Neural cell (in vitro differentiated cells): ENCODE results near the gene MAD1L1.

Experiments
- EP300 ChIP-seq: fragments of 450-650 bp; conservative IDR thresholded peaks from 2 replicates; pipeline ENCODE4 v1.6.1; 2014; ENCODE audit warnings: antibody characterized with exemption, mild to moderate bottlenecking, moderate library complexity; ENCODE audit not compliant: poor library complexity, severe bottlenecking
- EZH2 ChIP-seq: fragments of 200-600, 300-800 bp; shearing (Covaris generic), sonication (generic); IDR thresholded peaks from 2 replicates; pipeline ENCODE4 v1.6.1; 2014; ENCODE audit warnings: antibody characterized with exemption, low read length, borderline replicate concordance, mild to moderate bottlenecking; ENCODE audit not compliant: insufficient read depth, poor library complexity, severe bottlenecking
- RAD21 ChIP-seq: fragments of 450-650 bp; conservative IDR thresholded peaks from 2 replicates; pipeline ENCODE4 v1.6.1; 2014; ENCODE audit warnings: antibody characterized with exemption, mild to moderate bottlenecking, moderate library complexity
- TAF1 ChIP-seq: IDR thresholded peaks from 2 replicates; pipeline ENCODE4 v1.6.1; 2012; ENCODE audit warnings: low read depth
- TF ChIP-seq, protein P1 (sequence below): fragments of 450-650 bp; IDR thresholded peaks from 2 replicates; pipeline ENCODE4 v1.5.1; 2014; ENCODE audit warnings: antibody characterized with exemption, mild to moderate bottlenecking, moderate library complexity; ENCODE audit not compliant: poor library complexity, severe bottlenecking

DNA sequence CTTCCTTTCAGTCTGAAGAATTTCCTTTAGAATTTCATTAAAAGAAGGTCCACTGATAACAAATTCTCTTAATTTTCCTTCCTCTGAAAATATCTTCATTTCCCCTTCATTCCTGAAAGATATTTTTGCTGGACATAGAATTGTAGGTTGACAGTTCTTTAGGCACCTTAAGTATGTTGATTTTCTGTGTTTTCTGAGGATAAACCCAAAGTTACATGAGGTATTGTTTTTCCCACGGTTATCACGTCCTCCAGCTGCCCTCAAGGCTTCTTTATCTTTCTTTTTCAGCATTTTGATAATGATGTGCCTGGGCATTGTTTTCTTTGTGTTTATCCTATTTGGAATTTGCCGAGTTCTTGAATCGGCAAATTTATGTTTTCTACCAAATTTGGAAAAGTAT is 457.4 kb downstream of the MAD1L1 start:
- TF ChIP-seq, protein P1, sequence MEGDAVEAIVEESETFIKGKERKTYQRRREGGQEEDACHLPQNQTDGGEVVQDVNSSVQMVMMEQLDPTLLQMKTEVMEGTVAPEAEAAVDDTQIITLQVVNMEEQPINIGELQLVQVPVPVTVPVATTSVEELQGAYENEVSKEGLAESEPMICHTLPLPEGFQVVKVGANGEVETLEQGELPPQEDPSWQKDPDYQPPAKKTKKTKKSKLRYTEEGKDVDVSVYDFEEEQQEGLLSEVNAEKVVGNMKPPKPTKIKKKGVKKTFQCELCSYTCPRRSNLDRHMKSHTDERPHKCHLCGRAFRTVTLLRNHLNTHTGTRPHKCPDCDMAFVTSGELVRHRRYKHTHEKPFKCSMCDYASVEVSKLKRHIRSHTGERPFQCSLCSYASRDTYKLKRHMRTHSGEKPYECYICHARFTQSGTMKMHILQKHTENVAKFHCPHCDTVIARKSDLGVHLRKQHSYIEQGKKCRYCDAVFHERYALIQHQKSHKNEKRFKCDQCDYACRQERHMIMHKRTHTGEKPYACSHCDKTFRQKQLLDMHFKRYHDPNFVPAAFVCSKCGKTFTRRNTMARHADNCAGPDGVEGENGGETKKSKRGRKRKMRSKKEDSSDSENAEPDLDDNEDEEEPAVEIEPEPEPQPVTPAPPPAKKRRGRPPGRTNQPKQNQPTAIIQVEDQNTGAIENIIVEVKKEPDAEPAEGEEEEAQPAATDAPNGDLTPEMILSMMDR, result no peak
- TF ChIP-seq TAF1 (no peak), EZH2 (no peak), RAD21 (no peak), EP300 (no peak)
